WTC11 (cell line): ENCODE measurements around the gene P2RY10. TPM values are rescaled to one million over a fixed set of nuclear protein-coding genes. Genes with fewer than 3 reads are reported as not detected.

Source experiments
- ATAC-seq: fragments of 200-7000 bp; cut with Tn5 transposase; 2 replicates; pipeline ENCODE4 v1.10.0; 2021; ENCODE audit warnings: mild to moderate bottlenecking, moderate library complexity
- CTCF ChIA-PET: fragments of 300-600 bp; sonication (Branson Sonifier 250); formaldehyde crosslinking; loops from one replicate; lab custom pipeline; 2021; ENCODE audit warnings: antibody characterized with exemption; lab: Charles Lee
- POLR2A ChIA-PET: fragments of 350-600 bp; sonication (Branson Sonifier 250); formaldehyde crosslinking; loops from one replicate; lab custom pipeline; 2021; ENCODE audit warnings: antibody characterized with exemption; lab: Charles Lee
- DNase-seq: peaks from one replicate; pipeline ENCODE4 v3.0.0; 2021; ENCODE audit warnings: low spot score
- H3K27ac Mint-ChIP-seq: 2 replicates; pipeline ENCODE4 v1.8.0; 2021; ENCODE audit warnings: mixed read lengths
- H3K27me3 Mint-ChIP-seq: 2 replicates; pipeline ENCODE4 v1.8.0; 2021; ENCODE audit warnings: low read depth, mild to moderate bottlenecking, moderate library complexity, mixed read lengths
- H3K36me3 Mint-ChIP-seq: 2 replicates; pipeline ENCODE4 v1.8.0; 2021; ENCODE audit warnings: mixed read lengths
- H3K4me1 Mint-ChIP-seq: 2 replicates; pipeline ENCODE4 v1.8.0; 2022; ENCODE audit warnings: mixed read lengths
- H3K4me3 Mint-ChIP-seq: 2 replicates; pipeline ENCODE4 v1.8.0; 2021; ENCODE audit warnings: mild to moderate bottlenecking, moderate library complexity, mixed read lengths
- H3K9me3 Mint-ChIP-seq: 2 replicates; pipeline ENCODE4 v1.8.0; 2021; ENCODE audit warnings: mixed read lengths
- NFATC4 ChIP-seq: fragments of 250-450 bp; sonication (Bioruptor Pico); IDR thresholded peaks from 2 replicates; pipeline ENCODE4 v1.9.0; 2021; ENCODE audit warnings: mild to moderate bottlenecking
- OVOL2 ChIP-seq: fragments of 250-450 bp; sonication (Bioruptor Pico); IDR thresholded peaks from 2 replicates; pipeline ENCODE4 v1.9.0; 2021; ENCODE audit warnings: mild to moderate bottlenecking, borderline replicate concordance
- SOX15 ChIP-seq: fragments of 250-450 bp; sonication (Bioruptor Pico); IDR thresholded peaks from 2 replicates; pipeline ENCODE4 v1.9.0; 2021; ENCODE audit warnings: mild to moderate bottlenecking
- TCF7 ChIP-seq: sonication (generic); formaldehyde crosslinking; IDR thresholded peaks from 2 replicates; pipeline ENCODE4 v1.8.0; 2022; ENCODE audit warnings: mild to moderate bottlenecking, low read depth, missing genetic modification reagents, moderate library complexity
- TP53 ChIP-seq: sonication (generic); formaldehyde crosslinking; IDR thresholded peaks from 2 replicates; pipeline ENCODE4 v1.8.1; 2023; ENCODE audit warnings: mild to moderate bottlenecking, missing genetic modification reagents
- ZNF121 ChIP-seq: sonication (generic); formaldehyde crosslinking; IDR thresholded peaks from 2 replicates; pipeline ENCODE4 v1.8.0; 2023; ENCODE audit warnings: missing genetic modification reagents
- ZNF232 ChIP-seq: sonication (generic); formaldehyde crosslinking; IDR thresholded peaks from 2 replicates; pipeline ENCODE4 v1.8.0; 2022; ENCODE audit warnings: mild to moderate bottlenecking, missing genetic modification reagents
- ZNF396 ChIP-seq: fragments of 250-450 bp; sonication (Bioruptor Pico); IDR thresholded peaks from 2 replicates; pipeline ENCODE4 v1.8.0; 2021; ENCODE audit warnings: mild to moderate bottlenecking, moderate library complexity, borderline replicate concordance
- ZNF416 ChIP-seq: fragments of 250-450 bp; sonication (Bioruptor Pico); IDR thresholded peaks from 2 replicates; pipeline ENCODE4 v1.9.0; 2021; ENCODE audit warnings: mild to moderate bottlenecking, inconsistent platforms
- total RNA-seq: library from RNA; stranded (reverse); gene quantifications from 3 replicates; pipeline ENCODE4 v1.2.3, GENCODE V29; 2021
- TF ChIP-seq, protein P1 (sequence below): sonication (generic); formaldehyde crosslinking; IDR thresholded peaks from 2 replicates; pipeline ENCODE4 v1.8.1; 2022; ENCODE audit warnings: mild to moderate bottlenecking, missing genetic modification reagents, moderate library complexity, borderline replicate concordance
- TF ChIP-seq, protein P2 (sequence below): fragments of 250-450 bp; sonication (Bioruptor Pico); IDR thresholded peaks from 2 replicates; pipeline ENCODE4 v1.9.0; 2021; ENCODE audit warnings: mild to moderate bottlenecking
- TF ChIP-seq, protein P3 (sequence below): sonication (generic); formaldehyde crosslinking; IDR thresholded peaks from 2 replicates; pipeline ENCODE4 v1.8.1; 2022; ENCODE audit warnings: low read depth, mild to moderate bottlenecking, moderate library complexity, missing genetic modification reagents, borderline replicate concordance
- TF ChIP-seq, protein P4 (sequence below): sonication (generic); formaldehyde crosslinking; IDR thresholded peaks from 2 replicates; pipeline ENCODE4 v1.8.0; 2022; ENCODE audit warnings: mild to moderate bottlenecking, missing genetic modification reagents
- TF ChIP-seq, protein P5 (sequence below): fragments of 250-450 bp; sonication (Bioruptor Pico); IDR thresholded peaks from 2 replicates; pipeline ENCODE4 v1.8.0; 2021; ENCODE audit warnings: mild to moderate bottlenecking
- TF ChIP-seq, protein P6 (sequence below): sonication (generic); formaldehyde crosslinking; IDR thresholded peaks from 2 replicates; pipeline ENCODE4 v1.8.1; 2023; ENCODE audit warnings: mild to moderate bottlenecking, missing genetic modification reagents, moderate library complexity

P2RY10 gene
- total RNA-seq, 1 experiment from 2014 or later: not detected

DNA sequence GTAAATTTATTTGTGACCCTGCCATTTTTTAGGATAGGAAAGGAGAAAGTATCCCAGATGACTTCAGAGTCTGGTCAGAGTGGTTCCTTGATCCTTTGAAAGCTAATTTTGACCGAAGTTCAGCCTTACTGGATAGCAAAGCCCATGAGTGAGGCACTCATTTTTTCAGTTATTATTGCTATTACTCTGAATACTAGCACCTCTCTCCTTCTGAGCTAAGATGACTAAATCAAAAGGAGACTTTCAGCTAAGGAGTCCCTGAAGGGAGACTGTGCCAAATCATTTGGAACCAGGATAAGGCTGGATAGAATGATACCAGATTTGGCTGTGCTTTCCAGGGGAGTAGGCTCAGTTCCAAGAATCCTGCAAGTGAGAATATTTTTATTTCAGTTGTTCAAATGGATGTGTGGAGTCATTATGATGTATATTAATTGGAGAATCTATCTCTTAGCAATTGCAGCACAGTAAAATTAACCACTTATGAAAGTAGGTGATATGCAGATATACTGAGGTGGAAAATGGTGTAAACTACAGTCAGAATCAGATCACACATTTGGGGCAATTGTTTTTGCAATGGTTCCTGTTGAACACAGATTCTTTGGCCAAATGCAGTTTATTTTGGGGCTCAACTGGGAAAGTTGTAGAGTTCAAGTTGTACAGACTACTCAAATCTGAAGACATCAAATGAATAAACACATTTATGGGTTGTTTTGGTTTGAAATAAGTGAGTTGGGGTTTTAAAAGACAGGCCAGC, 1.2 kb downstream of the P2RY10 start (continued):
- TF ChIP-seq, protein P1, sequence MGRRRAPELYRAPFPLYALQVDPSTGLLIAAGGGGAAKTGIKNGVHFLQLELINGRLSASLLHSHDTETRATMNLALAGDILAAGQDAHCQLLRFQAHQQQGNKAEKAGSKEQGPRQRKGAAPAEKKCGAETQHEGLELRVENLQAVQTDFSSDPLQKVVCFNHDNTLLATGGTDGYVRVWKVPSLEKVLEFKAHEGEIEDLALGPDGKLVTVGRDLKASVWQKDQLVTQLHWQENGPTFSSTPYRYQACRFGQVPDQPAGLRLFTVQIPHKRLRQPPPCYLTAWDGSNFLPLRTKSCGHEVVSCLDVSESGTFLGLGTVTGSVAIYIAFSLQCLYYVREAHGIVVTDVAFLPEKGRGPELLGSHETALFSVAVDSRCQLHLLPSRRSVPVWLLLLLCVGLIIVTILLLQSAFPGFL (CRISPR knock-in tag): no peak
- no peak for TF ChIP-seq SOX15 (CRISPR knock-in tag)
- TF ChIP-seq TCF7 (CRISPR knock-in tag): no peak
- TF ChIP-seq, protein P2, sequence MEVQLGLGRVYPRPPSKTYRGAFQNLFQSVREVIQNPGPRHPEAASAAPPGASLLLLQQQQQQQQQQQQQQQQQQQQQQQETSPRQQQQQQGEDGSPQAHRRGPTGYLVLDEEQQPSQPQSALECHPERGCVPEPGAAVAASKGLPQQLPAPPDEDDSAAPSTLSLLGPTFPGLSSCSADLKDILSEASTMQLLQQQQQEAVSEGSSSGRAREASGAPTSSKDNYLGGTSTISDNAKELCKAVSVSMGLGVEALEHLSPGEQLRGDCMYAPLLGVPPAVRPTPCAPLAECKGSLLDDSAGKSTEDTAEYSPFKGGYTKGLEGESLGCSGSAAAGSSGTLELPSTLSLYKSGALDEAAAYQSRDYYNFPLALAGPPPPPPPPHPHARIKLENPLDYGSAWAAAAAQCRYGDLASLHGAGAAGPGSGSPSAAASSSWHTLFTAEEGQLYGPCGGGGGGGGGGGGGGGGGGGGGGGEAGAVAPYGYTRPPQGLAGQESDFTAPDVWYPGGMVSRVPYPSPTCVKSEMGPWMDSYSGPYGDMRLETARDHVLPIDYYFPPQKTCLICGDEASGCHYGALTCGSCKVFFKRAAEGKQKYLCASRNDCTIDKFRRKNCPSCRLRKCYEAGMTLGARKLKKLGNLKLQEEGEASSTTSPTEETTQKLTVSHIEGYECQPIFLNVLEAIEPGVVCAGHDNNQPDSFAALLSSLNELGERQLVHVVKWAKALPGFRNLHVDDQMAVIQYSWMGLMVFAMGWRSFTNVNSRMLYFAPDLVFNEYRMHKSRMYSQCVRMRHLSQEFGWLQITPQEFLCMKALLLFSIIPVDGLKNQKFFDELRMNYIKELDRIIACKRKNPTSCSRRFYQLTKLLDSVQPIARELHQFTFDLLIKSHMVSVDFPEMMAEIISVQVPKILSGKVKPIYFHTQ (CRISPR knock-in tag): no peak
- TF ChIP-seq ZNF416 (CRISPR knock-in tag): no peak
- TF ChIP-seq, protein P3, sequence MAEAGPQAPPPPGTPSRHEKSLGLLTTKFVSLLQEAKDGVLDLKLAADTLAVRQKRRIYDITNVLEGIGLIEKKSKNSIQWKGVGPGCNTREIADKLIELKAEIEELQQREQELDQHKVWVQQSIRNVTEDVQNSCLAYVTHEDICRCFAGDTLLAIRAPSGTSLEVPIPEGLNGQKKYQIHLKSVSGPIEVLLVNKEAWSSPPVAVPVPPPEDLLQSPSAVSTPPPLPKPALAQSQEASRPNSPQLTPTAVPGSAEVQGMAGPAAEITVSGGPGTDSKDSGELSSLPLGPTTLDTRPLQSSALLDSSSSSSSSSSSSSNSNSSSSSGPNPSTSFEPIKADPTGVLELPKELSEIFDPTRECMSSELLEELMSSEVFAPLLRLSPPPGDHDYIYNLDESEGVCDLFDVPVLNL (CRISPR knock-in tag): no peak
- no peak for TF ChIP-seq OVOL2 (CRISPR knock-in tag)
- TF ChIP-seq, protein P4, sequence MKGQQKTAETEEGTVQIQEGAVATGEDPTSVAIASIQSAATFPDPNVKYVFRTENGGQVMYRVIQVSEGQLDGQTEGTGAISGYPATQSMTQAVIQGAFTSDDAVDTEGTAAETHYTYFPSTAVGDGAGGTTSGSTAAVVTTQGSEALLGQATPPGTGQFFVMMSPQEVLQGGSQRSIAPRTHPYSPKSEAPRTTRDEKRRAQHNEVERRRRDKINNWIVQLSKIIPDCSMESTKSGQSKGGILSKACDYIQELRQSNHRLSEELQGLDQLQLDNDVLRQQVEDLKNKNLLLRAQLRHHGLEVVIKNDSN (CRISPR knock-in tag): no peak
- TF ChIP-seq ZNF396 (CRISPR knock-in tag): no peak
- no peak for TF ChIP-seq ZNF232 (CRISPR knock-in tag)
- TF ChIP-seq TP53 (CRISPR knock-in tag): no peak

DNA sequence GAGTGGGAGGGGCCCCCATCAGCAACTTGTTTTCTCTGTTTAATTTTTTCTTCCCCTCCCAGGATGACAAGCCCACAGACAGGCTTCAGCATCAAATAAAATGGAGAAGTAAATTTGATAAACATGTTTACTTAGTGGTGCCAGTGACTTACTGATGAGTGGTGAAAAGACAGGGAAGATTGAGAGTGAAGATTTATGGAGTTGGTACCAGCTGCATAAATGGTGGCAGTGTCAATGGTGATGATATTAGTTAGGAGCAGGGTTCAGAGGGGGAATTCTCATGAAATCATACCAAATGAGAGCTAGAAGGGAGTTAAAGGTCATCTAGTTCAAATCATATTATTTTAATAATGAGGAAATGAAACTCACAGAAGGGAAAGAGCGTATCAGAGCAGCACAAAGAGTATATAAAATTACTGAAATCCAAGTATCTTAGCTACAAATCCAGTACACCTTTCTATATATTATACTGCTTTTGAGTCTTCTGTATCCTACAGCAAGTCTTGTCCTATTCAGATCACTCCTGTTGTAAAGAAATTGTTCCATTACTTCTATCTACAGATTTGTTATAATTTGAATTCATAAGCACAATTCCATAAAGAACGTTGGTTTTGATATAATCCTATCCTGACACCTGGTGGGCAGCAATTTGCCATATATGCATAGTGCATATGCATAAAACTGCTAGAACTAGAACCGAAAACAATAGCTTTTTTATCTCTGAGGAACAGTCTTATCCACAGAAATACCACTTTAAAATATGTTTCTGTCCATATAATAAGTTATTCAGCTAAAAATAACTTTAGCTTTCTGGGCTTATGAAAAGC, 5.0 kb downstream of the P2RY10 start:
- H3K36me3 Mint-ChIP-seq: no peaks in the 10 kb centered on the region
- H3K27ac Mint-ChIP-seq: no peak overlapping the region
- H3K9me3 Mint-ChIP-seq: no peaks in the 10 kb centered on the region
- CTCF ChIA-PET: no interaction called here
- H3K4me1 Mint-ChIP-seq: peaks cover 9% of the 10 kb centered on the region
- ATAC-seq: no peak
- no peak overlapping the region for H3K4me3 Mint-ChIP-seq
- POLR2A ChIA-PET: no interaction called here
- TF ChIP-seq, protein P3 (CRISPR knock-in tag): no peak
- TF ChIP-seq, protein P5, sequence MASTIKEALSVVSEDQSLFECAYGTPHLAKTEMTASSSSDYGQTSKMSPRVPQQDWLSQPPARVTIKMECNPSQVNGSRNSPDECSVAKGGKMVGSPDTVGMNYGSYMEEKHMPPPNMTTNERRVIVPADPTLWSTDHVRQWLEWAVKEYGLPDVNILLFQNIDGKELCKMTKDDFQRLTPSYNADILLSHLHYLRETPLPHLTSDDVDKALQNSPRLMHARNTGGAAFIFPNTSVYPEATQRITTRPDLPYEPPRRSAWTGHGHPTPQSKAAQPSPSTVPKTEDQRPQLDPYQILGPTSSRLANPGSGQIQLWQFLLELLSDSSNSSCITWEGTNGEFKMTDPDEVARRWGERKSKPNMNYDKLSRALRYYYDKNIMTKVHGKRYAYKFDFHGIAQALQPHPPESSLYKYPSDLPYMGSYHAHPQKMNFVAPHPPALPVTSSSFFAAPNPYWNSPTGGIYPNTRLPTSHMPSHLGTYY (CRISPR knock-in tag): no peak
- TF ChIP-seq, protein P6, sequence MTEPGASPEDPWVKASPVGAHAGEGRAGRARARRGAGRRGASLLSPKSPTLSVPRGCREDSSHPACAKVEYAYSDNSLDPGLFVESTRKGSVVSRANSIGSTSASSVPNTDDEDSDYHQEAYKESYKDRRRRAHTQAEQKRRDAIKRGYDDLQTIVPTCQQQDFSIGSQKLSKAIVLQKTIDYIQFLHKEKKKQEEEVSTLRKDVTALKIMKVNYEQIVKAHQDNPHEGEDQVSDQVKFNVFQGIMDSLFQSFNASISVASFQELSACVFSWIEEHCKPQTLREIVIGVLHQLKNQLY (CRISPR knock-in tag): no peak
- TF ChIP-seq ZNF121 (CRISPR knock-in tag): no peak
- TF ChIP-seq NFATC4 (CRISPR knock-in tag): no peak
- H3K27me3 Mint-ChIP-seq: no peaks in the 10 kb centered on the region; the same call in 1 of the 2 replicates
- no peak for DNase-seq
